ENCODE data around the gene S100Z. TPM values are rescaled to one million over a fixed set of nuclear protein-coding genes. Genes with fewer than 3 reads are reported as not detected.

S100Z gene
- total and polyA plus RNA-seq, 9 of the 15 experiments (the other 6 are each of a cell fraction or from before 2014, with no cell fraction given) = 0.15 to 0.42 (median 0.20) TPM; not detected in 6

GRCh38 chr5:76874088-76874581, 24.3 kb downstream of the S100Z start (continued):
- no peak for TF ChIP-seq SP2 (IDR thresholded peaks at IDR 0.05; ENCODE audit: extremely low read depth, low read depth, low read length, poor library complexity, severe bottlenecking)
- TF ChIP-seq ZNF280B (CRISPR knock-in tag; IDR thresholded peaks at IDR 0.05) = no peak
- TF ChIP-seq VEZF1 (CRISPR knock-in tag; IDR thresholded peaks at IDR 0.05) = 0 out of 2 replicates have a peak, but pooled peaks have one; percentile 16
- peak; percentile 71; the same call in 1 of the 2 replicates for TF ChIP-seq DPF2 (IDR thresholded peaks at IDR 0.05)
- peak; percentile 85 to 90 for TF ChIP-seq RCOR1 (IDR thresholded peaks at IDR 0.05; ENCODE audit: borderline replicate concordance in 1 of 2, low read depth in 2 of 2, low read length in 2 of 2)
- TF ChIP-seq KLF6 (CRISPR knock-in tag; IDR thresholded peaks at IDR 0.05; ENCODE audit: borderline replicate concordance) = no peak
- TF ChIP-seq PHB (CRISPR knock-in tag; IDR thresholded peaks at IDR 0.05) = no peak
- TF ChIP-seq, protein P1, sequence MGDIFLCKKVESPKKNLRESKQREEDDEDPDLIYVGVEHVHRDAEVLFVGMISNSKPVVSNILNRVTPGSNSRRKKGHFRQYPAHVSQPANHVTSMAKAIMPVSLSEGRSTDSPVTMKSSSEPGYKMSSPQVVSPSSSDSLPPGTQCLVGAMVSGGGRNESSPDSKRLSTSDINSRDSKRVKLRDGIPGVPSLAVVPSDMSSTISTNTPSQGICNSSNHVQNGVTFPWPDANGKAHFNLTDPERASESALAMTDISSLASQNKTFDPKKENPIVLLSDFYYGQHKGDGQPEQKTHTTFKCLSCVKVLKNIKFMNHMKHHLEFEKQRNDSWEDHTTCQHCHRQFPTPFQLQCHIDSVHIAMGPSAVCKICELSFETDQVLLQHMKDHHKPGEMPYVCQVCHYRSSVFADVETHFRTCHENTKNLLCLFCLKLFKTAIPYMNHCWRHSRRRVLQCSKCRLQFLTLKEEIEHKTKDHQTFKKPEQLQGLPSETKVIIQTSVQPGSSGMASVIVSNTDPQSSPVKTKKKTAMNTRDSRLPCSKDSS (IDR thresholded peaks at IDR 0.05; ENCODE audit: low read depth, partially characterized antibody) = no peak
- TF ChIP-seq CBFA2T2 (conservative IDR thresholded peaks at IDR 0.05) = peak; percentile 78
- peak in 1 of 2 experiments; percentile 94; a peak in 2 of 4 replicates for TF ChIP-seq HDAC1 (IDR thresholded peaks at IDR 0.05)
- peak; percentile 52; the same call in 1 of the 2 replicates for TF ChIP-seq RFX1 (IDR thresholded peaks at IDR 0.05)
- no peak for TF ChIP-seq TFAM (CRISPR knock-in tag; conservative IDR thresholded peaks at IDR 0.05)
- TF ChIP-seq ZFP91 (CRISPR knock-in tag; IDR thresholded peaks at IDR 0.05) = no peak
- TF ChIP-seq RBM14 (IDR thresholded peaks at IDR 0.05; ENCODE audit: borderline replicate concordance, insufficient read depth, low read depth, low read length) = no peak
- no peak for TF ChIP-seq SIN3B (IDR thresholded peaks at IDR 0.05; ENCODE audit: low read depth)
- peak; percentile 83 for TF ChIP-seq ARID1B (IDR thresholded peaks at IDR 0.05)
- TF ChIP-seq ETV1 (tag; conservative IDR thresholded peaks at IDR 0.05; ENCODE audit: low read depth) = no peak
- TF ChIP-seq, protein P2, sequence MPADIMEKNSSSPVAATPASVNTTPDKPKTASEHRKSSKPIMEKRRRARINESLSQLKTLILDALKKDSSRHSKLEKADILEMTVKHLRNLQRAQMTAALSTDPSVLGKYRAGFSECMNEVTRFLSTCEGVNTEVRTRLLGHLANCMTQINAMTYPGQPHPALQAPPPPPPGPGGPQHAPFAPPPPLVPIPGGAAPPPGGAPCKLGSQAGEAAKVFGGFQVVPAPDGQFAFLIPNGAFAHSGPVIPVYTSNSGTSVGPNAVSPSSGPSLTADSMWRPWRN (IDR thresholded peaks at IDR 0.05; ENCODE audit: low read depth) = peak; percentile 62; the same call in 1 of the 2 replicates
- TF ChIP-seq, protein P3, sequence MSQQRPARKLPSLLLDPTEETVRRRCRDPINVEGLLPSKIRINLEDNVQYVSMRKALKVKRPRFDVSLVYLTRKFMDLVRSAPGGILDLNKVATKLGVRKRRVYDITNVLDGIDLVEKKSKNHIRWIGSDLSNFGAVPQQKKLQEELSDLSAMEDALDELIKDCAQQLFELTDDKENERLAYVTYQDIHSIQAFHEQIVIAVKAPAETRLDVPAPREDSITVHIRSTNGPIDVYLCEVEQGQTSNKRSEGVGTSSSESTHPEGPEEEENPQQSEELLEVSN (IDR thresholded peaks at IDR 0.05; ENCODE audit: borderline replicate concordance in 1 of 2, extremely low read depth in 1 of 2, insufficient read depth in 1 of 2, insufficient read length in 1 of 2, low read depth in 1 of 2, low read length in 1 of 2, poor library complexity in 1 of 2, severe bottlenecking in 1 of 2) = no peak
